ENCODE measurements around the gene SSU72. TPM values are rescaled to one million over a fixed set of nuclear protein-coding genes. Genes with fewer than 3 reads are reported as not detected.

Gene SSU72
- 82.0 to 103 TPM (median 101 TPM) in 5 replicates for total RNA-seq (2022; extraction: Qiagen RNA extraction)

GRCh38 chr1:1574721-1575537, at the start of gene SSU72:
Gene SSU72 (minus strand): TSS chr1:1574863. CDS start chr1:1574557, 306 bp downstream.

GRCh38 chr1:1615256-1616044, 40.8 kb upstream of the SSU72 start, which contains the start of gene MIB2:
Gene MIB2 (plus strand): TSS chr1:1615500. CDS start chr1:1623453, 7,953 bp downstream.

GRCh38 chr1:1599935-1600860, 25.5 kb upstream of the SSU72 start, which contains the start of gene FNDC10:
Gene FNDC10 (minus strand): TSS chr1:1600135. CDS start chr1:1600015, 120 bp downstream.

GRCh38 chr1:1540090-1540817, 34.4 kb downstream of the SSU72 start, which contains the start of gene TMEM240:
Gene TMEM240 (minus strand): TSS chr1:1540624. CDS start chr1:1540346, 278 bp downstream.

GRCh38 chr1:1511533-1512285, 63.0 kb downstream of the SSU72 start, which contains the start of gene ATAD3A:
Gene ATAD3A (plus strand): TSS chr1:1512162. CDS start chr1:1512269, 107 bp downstream.

Other genes with a start within 250 kb of the SSU72 start
- gene TAS1R3, start 243.6 kb downstream of the SSU72 start, total RNA-seq (2022; extraction: Qiagen RNA extraction), result 0.09 to 0.26 TPM (median 0.23 TPM) in 5 replicates
- 41.0 to 73.2 TPM (median 64.0 TPM) in 5 replicates for gene DVL1, start 225.4 kb downstream of the SSU72 start, total RNA-seq (2022; extraction: Qiagen RNA extraction)
- 0.11 to 0.36 TPM (median 0.15 TPM) in 4 of 5 replicates, not detected in the other for gene MXRA8, start 216.3 kb downstream of the SSU72 start, total RNA-seq (2022; extraction: Qiagen RNA extraction)
- gene AURKAIP1, start 199.7 kb downstream of the SSU72 start, total RNA-seq (2022; extraction: Qiagen RNA extraction), result 107 to 197 TPM (median 169 TPM) in 5 replicates
- gene CCNL2, start 175.5 kb downstream of the SSU72 start, total RNA-seq (2022; extraction: Qiagen RNA extraction), result 38.0 to 55.0 TPM (median 48.1 TPM) in 5 replicates
- 128 to 145 TPM (median 135 TPM) in 5 replicates for gene MRPL20, start 167.6 kb downstream of the SSU72 start, total RNA-seq (2022; extraction: Qiagen RNA extraction)
- gene ANKRD65, start 153.6 kb downstream of the SSU72 start, total RNA-seq (2022; extraction: Qiagen RNA extraction), result 0.03 to 0.10 TPM (median 0.07 TPM) in 3 of 5 replicates, not detected in the others
- gene VWA1, start 139.2 kb downstream of the SSU72 start, total RNA-seq (2022; extraction: Qiagen RNA extraction), result 3.7 to 15.9 TPM (median 14.0 TPM) in 5 replicates
- gene ATAD3C, start 125.2 kb downstream of the SSU72 start, total RNA-seq (2022; extraction: Qiagen RNA extraction), result not detected in 5 replicates
- 1.1 to 3.4 TPM (median 2.9 TPM) in 5 replicates for gene ATAD3B, start 103.1 kb downstream of the SSU72 start, total RNA-seq (2022; extraction: Qiagen RNA extraction)
- 28.5 to 38.5 TPM (median 36.5 TPM) in 5 replicates for gene ATAD3A, start 62.7 kb downstream of the SSU72 start, total RNA-seq (2022; extraction: Qiagen RNA extraction)
- gene TMEM240, start 34.2 kb downstream of the SSU72 start, total RNA-seq (2022; extraction: Qiagen RNA extraction), result 0.36 to 0.75 TPM (median 0.58 TPM) in 4 of 5 replicates, not detected in the other
- 5.4 to 9.3 TPM (median 8.3 TPM) in 5 replicates for gene FNDC10, start 25.3 kb upstream of the SSU72 start, total RNA-seq (2022; extraction: Qiagen RNA extraction)
- gene MIB2, start 40.6 kb upstream of the SSU72 start, total RNA-seq (2022; extraction: Qiagen RNA extraction), result 8.0 to 19.5 TPM (median 17.7 TPM) in 5 replicates
- gene MMP23B, start 57.3 kb upstream of the SSU72 start, total RNA-seq (2022; extraction: Qiagen RNA extraction), result 0.29 to 0.84 TPM (median 0.60 TPM) in 5 replicates
- 23.5 to 26.0 TPM (median 25.2 TPM) in 5 replicates for gene CDK11B, start 84.1 kb upstream of the SSU72 start, total RNA-seq (2022; extraction: Qiagen RNA extraction)
- gene SLC35E2B, start 117.9 kb upstream of the SSU72 start, total RNA-seq (2022; extraction: Qiagen RNA extraction), result 10.6 to 13.0 TPM (median 12.7 TPM) in 5 replicates
- gene CDK11A, start 149.5 kb upstream of the SSU72 start, total RNA-seq (2022; extraction: Qiagen RNA extraction), result 18.3 to 23.7 TPM (median 21.3 TPM) in 5 replicates
- 31.9 to 42.6 TPM (median 39.5 TPM) in 5 replicates for gene NADK, start 203.6 kb upstream of the SSU72 start, total RNA-seq (2022; extraction: Qiagen RNA extraction)